DND-41 (cell line): Measurements from ENCODE around the gene ATP2C1.

Experiments
- ATAC-seq: fragments of 200-7000 bp; cut with Tn5 transposase; 3 replicates; pipeline ENCODE4 v1.9.1; 2021; ENCODE audit warnings: low read depth; ENCODE audit not compliant: insufficient read depth
- DNase-seq: peaks from one replicate; pipeline ENCODE4 v3.0.0-alpha.2; 2020
- H2AFZ ChIP-seq: 2 replicates; pipeline ENCODE4 v1.6.0; 2012; ENCODE audit warnings: low read depth, low read length
- H3K27ac ChIP-seq: 2 replicates; pipeline ENCODE4 v1.5.1; 2012; ENCODE audit warnings: low read length, inconsistent platforms
- H3K27me3 ChIP-seq: fragments of 200-600 bp; sonication (generic); 2 replicates; pipeline ENCODE4 v1.6.0; 2012; ENCODE audit warnings: low read length, mild to moderate bottlenecking, inconsistent platforms; ENCODE audit not compliant: insufficient read depth, poor library complexity
- H3K36me3 ChIP-seq: 2 replicates; pipeline ENCODE4 v1.5.1; 2012; ENCODE audit warnings: low read length, inconsistent platforms; ENCODE audit not compliant: insufficient read depth
- H3K4me1 ChIP-seq: 2 replicates; pipeline ENCODE4 v1.5.1; 2012; ENCODE audit warnings: mild to moderate bottlenecking, low read length; ENCODE audit not compliant: insufficient read depth
- H3K4me2 ChIP-seq: 2 replicates; pipeline ENCODE4 v1.6.0; 2012; ENCODE audit warnings: mild to moderate bottlenecking, moderate library complexity, low read length, inconsistent platforms; ENCODE audit not compliant: insufficient read depth
- H3K4me3 ChIP-seq, 2 experiments: fragments of 200-600 bp in 1 of 2; shearing (Covaris generic) in 1 of 2; 2 replicates each; pipeline ENCODE4 v1.5.1; 2012 to 2016; ENCODE audit warnings: inconsistent platforms in 2 of 2, low read length in 2 of 2, mild to moderate bottlenecking in 2 of 2, low read depth in 1 of 2, moderate library complexity in 1 of 2
- H3K79me2 ChIP-seq: 2 replicates; pipeline ENCODE4 v1.6.0; 2012; ENCODE audit warnings: low read length, inconsistent platforms; ENCODE audit not compliant: insufficient read depth
- H3K9ac ChIP-seq: 2 replicates; pipeline ENCODE4 v1.6.0; 2012; ENCODE audit warnings: low read depth, mild to moderate bottlenecking, inconsistent platforms, low read length, moderate library complexity
- H3K9me3 ChIP-seq: 2 replicates; pipeline ENCODE4 v1.5.1; 2012; ENCODE audit warnings: low read length, moderate library complexity, mild to moderate bottlenecking, inconsistent platforms; ENCODE audit not compliant: insufficient read depth, severe bottlenecking
- H4K20me1 ChIP-seq: 2 replicates; pipeline ENCODE4 v1.6.0; 2012; ENCODE audit warnings: low read length; ENCODE audit not compliant: insufficient read depth
- CTCF ChIP-seq: IDR thresholded peaks from 2 replicates; pipeline ENCODE4 v1.5.1; 2012; ENCODE audit warnings: borderline replicate concordance, low read length, moderate library complexity, mild to moderate bottlenecking; ENCODE audit not compliant: poor library complexity, severe bottlenecking; ENCODE audit errors: extremely low read depth
- EZH2 ChIP-seq: IDR thresholded peaks from 3 replicates; pipeline ENCODE4 v1.6.1; 2012; ENCODE audit warnings: borderline replicate concordance, low read depth, mild to moderate bottlenecking, moderate library complexity, low read length, inconsistent platforms; ENCODE audit not compliant: severe bottlenecking

ATP2C1 gene

GRCh38 chr3:130932979-130933378 lies 39.1 kb downstream of the ATP2C1 start:
- peaks cover 9% of the 10 kb centered on the region; the same call in 1 of the 2 replicates for H4K20me1 ChIP-seq
- no peak overlapping the region for H2AFZ ChIP-seq
- H3K4me1 ChIP-seq = no peaks in the 10 kb centered on the region
- H3K36me3 ChIP-seq = peaks cover 11% of the 10 kb centered on the region; the same call in 1 of the 2 replicates
- H3K4me3 ChIP-seq = no peak overlapping the region
- no peak overlapping the region for H3K27ac ChIP-seq
- H3K27me3 ChIP-seq = no peaks in the 10 kb centered on the region
- TF ChIP-seq EZH2 (no peak), CTCF (no peak)
- no peak overlapping the region for H3K9ac ChIP-seq
- ATAC-seq = no peak
- H3K4me2 ChIP-seq = no peak overlapping the region
- DNase-seq = no peak
- H3K9me3 ChIP-seq = no peaks in the 10 kb centered on the region
- peaks cover 15% of the 10 kb centered on the region for H3K79me2 ChIP-seq

- no peaks in the 10 kb centered on the region for H3K9me3 ChIP-seq
- no peak overlapping the region for H3K4me3 ChIP-seq
- ATAC-seq (no peak), DNase-seq (no peak)
- TF ChIP-seq CTCF (no peak), EZH2 (no peak)
- H3K9ac ChIP-seq = no peak overlapping the region
- H3K27ac ChIP-seq = no peak overlapping the region
- H3K79me2 ChIP-seq = peaks cover 7% of the 10 kb centered on the region; the same call in 1 of the 2 replicates
- peaks cover 3% of the 10 kb centered on the region; the same call in 1 of the 2 replicates for H4K20me1 ChIP-seq
- H3K4me1 ChIP-seq = no peaks in the 10 kb centered on the region
- H3K36me3 ChIP-seq = peaks cover 17% of the 10 kb centered on the region; the same call in 1 of the 2 replicates
- no peak overlapping the region for H3K4me2 ChIP-seq
- no peaks in the 10 kb centered on the region for H3K27me3 ChIP-seq
- H2AFZ ChIP-seq = no peak overlapping the region
These were observed 40.0 kb downstream of the ATP2C1 start for GRCh38 chr3:130933801-130934345.

- Histone ChIP-seq H3K9ac (no peak overlapping the region), H3K9me3 (no peaks in the 10 kb centered on the region), H3K27me3 (no peaks in the 10 kb centered on the region), H4K20me1 (peaks cover 2% of the 10 kb centered on the region; the same call in 1 of the 2 replicates), H3K4me1 (no peaks in the 10 kb centered on the region), H3K36me3 (peaks cover 20% of the 10 kb centered on the region; the same call in 1 of the 2 replicates), H3K27ac (no peak overlapping the region), H3K79me2 (peaks cover 5% of the 10 kb centered on the region; the same call in 1 of the 2 replicates), H2AFZ (no peak overlapping the region), H3K4me2 (no peak overlapping the region), H3K4me3 (no peak overlapping the region)
- DNase-seq (no peak), ATAC-seq (no peak)
- TF ChIP-seq CTCF = no peak
- TF ChIP-seq EZH2 = no peak
These were observed 40.7 kb downstream of the ATP2C1 start for GRCh38 chr3:130934442-130935089.
